ENCODE data around the gene EMSY.
"Not testable (repeated sequence)": the region's sequence is repeated elsewhere in the genome, so short reads cannot be mapped to it uniquely, and the experiment has no call there.

Gene EMSY, protein sequence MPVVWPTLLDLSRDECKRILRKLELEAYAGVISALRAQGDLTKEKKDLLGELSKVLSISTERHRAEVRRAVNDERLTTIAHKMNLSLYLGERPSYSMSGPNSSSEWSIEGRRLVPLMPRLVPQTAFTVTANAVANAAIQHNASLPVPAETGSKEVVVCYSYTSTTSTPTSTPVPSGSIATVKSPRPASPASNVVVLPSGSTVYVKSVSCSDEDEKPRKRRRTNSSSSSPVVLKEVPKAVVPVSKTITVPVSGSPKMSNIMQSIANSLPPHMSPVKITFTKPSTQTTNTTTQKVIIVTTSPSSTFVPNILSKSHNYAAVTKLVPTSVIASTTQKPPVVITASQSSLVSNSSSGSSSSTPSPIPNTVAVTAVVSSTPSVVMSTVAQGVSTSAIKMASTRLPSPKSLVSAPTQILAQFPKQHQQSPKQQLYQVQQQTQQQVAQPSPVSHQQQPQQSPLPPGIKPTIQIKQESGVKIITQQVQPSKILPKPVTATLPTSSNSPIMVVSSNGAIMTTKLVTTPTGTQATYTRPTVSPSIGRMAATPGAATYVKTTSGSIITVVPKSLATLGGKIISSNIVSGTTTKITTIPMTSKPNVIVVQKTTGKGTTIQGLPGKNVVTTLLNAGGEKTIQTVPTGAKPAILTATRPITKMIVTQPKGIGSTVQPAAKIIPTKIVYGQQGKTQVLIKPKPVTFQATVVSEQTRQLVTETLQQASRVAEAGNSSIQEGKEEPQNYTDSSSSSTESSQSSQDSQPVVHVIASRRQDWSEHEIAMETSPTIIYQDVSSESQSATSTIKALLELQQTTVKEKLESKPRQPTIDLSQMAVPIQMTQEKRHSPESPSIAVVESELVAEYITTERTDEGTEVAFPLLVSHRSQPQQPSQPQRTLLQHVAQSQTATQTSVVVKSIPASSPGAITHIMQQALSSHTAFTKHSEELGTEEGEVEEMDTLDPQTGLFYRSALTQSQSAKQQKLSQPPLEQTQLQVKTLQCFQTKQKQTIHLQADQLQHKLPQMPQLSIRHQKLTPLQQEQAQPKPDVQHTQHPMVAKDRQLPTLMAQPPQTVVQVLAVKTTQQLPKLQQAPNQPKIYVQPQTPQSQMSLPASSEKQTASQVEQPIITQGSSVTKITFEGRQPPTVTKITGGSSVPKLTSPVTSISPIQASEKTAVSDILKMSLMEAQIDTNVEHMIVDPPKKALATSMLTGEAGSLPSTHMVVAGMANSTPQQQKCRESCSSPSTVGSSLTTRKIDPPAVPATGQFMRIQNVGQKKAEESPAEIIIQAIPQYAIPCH (N-terminal part only)

DNA sequence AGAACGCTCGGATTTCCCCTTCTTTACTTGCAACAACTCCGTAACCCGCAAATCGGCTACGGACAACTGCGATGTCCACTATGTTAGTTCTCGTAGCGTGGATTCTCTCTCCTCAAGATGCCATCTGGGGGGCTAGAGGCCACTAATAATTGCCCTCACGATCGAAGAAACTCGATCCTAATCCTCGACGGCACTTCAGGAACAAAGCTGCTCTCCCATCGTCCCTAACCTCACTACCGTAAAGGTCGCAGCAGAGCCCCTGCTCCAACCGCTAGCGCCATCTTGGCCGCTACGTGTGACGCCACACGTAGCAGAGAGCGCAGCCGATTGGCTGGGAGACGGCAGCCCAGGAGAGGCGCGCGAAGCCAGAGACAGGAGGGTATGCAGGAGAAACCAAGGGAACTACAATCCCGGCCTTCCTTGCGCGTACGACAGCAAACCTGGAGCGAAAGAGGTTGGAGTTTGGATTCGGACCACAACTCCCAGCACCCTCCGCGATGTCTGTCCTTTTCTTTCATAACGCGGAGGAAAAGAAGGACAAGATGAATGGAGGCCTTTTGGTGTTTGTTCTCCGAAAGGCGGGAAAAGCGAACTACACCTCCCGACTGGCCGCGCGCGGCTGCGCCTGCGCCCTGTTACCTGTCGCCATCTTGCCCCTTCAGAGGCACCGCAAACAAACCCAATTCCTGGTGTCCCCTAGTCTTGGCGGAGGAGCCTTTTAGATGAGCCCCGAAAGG is at the start of gene EMSY:
Gene EMSY, plus strand, starts transcription at position 635 of the 737 bp plus-strand sequence. CDS start 1,921 bp downstream, outside the sequence.
- peak; percentile 99 for DNase-seq

GRCh38 chr11:76395296-76395695 is 49.5 kb upstream of the EMSY start:
- DNase-seq, result no peak

- DNase-seq, result no peak
Measured at GRCh38 chr11:76397383-76397782, 47.4 kb upstream of the EMSY start.

- DNase-seq, result no peak
Measured at GRCh38 chr11:76400967-76401366, 43.9 kb upstream of the EMSY start.

DNA sequence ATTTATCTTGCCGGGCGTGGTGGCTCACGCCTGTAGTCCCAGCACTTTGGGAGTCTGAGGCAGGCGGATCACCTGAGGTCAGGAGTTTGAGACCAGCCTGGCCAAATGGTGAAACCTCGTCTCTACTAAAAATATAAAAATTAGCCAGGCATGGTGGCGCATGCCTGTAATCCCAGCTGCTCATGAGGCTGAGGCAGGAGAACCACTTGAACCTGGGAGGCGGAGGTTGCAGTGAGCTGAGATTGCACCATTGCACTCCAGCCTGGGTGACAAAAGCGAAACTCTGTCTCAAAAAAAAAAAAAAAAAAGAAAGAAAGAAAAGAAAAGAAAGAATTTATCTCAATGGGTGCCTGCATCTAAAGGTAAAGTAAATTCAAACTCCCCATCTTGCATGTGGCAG is 43.3 kb upstream of the EMSY start:
- DNase-seq, result not testable (repeated sequence)

GRCh38 chr11:76406359-76406758 is 38.5 kb upstream of the EMSY start:
- no peak for DNase-seq

- DNase-seq, result no peak
Measured at GRCh38 chr11:76408171-76408965, 36.5 kb upstream of the EMSY start.

DNA sequence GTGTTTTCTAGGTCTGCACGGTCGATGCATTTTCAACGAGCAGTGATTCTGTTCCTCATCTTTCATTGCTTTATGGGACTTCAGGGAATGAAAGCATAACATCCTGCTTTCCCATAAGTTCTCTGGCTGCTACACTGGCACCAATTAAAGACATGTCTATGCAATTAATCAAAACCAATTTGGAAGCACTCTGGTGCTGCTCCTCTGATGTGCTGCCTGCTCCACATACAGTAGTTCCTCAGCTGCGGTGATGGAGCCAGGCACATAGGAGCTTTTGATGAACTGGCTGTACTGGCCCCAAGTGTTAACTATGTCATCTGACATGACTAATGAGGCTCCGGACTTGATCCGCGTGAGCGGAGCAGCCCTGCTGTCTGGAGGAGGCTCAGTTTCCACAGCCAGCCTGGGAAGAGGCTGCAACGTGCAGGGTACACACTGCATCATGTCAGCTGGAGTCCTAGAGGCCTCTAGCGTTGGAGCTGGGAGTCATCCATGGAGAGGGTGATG is 33.9 kb upstream of the EMSY start:
- peak; percentile 73 for DNase-seq

DNA sequence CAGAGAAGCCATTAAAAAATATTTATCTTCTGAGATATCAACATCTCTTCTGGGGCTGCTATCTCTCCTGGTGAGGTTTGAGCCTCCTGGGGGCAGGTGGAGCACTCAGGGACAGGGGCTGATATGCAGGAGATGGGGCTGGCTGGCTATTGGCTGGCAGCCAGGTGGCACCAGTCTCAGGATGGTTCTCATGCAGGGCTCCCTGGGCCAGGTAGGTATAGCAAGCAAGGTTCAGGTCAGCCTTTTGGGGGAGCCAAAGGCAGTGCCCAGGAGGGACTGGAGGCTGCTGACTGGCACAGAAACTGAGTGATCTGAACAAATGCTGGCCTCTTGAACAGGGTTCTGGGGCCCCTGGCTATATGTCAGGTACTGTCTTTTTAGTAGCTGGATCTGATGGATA is 29.7 kb upstream of the EMSY start:
- DNase-seq, result no peak

GRCh38 chr11:76419896-76420295 is 24.9 kb upstream of the EMSY start:
- no peak for DNase-seq

DNA sequence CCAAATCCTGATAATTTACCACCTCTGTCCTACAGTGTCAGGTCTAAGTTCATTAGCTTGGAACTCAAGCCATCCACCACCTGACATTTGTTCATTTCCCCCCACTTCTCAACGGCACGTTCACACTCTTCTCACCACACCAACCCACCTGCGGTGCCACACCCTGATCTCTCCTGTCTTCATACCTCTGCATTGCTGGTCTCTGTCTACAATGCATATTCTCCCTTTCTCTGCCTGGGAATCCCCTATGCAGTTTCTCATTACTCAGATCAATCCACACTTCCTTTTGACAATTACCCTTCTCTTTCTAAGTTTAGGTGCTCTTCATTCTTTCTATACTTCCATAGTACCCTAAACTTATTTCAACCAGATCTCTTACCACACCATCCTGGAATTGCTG is 20.4 kb upstream of the EMSY start:
- DNase-seq, result no peak

DNA sequence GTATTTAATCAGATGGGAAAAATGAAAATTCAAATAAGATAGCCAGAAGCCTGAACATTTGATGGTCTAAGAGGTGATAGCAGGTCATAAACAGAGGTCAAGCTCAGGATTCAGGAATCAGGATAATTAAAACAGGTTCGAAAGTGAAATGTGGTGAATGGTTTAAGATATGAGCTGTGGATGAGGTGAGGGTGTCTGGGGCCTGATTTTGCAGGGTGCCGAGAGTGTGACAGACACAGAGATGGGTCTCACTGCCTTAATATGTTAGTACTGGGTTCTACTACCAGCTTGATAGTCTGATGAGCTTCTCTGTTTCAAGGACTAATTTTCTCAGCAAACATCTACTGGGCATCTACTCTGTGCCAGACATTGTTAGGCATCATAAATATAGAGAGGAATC is 19.9 kb upstream of the EMSY start:
- DNase-seq, result no peak

DNA sequence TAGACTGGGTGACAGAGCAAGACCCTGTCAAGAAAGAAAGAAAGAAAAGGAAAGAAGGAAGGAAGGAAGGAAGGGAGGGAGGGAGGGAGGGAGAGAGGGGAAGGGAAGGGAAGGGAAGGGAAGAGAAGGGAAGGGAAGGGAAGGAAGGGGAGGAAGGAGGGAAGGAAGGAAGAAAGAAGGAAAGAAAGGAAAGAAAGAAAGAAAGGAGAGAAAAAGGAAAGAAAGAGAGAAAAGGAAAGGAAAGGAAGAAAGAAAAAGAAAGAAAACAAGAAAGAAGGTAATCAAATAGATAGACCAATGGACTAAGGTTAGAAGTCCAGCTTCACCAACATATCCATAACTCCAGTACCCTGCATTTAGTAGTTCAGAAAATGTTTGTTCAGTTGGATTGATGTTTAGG is 18.2 kb upstream of the EMSY start:
- no peak for DNase-seq

DNA sequence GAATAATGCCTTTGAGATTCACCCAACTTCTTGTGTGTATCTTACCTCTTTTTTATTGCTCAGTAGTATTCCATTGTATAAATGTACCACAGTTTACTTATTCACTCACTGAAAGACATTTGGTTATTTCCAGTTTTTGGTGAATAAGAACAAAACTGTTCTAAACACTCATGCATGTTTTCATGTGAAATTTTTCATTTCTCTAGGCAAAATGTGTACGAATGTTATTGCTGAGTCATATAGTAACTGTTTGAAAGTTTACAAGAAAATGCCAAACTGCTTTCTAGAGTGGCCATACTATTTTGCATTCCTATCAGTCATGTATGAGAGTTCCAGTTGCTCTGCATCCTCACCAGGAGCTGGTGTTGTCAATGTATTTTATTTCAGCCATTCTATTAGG is 8.8 kb upstream of the EMSY start:
- DNase-seq, result no peak

DNA sequence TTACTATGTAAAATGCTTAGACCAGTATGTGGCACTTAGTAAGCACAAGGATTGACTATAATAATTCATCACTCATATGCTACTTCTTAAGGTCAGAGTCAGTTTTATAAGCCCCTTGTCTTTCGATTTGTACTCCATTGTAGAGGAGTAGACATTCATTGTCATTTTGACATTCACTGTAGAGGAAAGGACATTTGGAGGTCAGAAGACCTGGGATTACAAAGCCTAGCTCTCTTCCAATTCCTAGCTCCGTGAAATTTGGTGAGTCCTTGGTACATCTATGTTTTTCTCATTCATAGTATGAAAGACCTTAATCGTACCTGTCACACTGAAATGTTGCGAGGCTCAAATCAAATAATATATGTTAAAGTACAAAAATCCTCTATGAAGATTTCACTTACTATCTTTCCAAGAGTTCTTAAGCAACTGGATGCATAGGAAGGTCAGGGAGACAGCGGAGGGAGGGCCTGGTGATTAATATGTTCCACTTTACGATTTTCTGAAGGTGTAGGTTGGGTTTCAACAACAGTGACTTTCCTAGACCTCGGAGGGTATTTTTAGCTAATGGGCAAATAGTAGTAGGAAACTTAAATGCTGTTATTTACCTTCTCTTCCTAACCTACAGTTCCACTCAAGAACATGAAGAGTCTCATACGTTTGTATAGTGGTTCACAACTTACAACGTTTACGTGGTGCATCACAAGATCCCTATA is 1.4 kb upstream of the EMSY start:
- no peak for DNase-seq

DNA sequence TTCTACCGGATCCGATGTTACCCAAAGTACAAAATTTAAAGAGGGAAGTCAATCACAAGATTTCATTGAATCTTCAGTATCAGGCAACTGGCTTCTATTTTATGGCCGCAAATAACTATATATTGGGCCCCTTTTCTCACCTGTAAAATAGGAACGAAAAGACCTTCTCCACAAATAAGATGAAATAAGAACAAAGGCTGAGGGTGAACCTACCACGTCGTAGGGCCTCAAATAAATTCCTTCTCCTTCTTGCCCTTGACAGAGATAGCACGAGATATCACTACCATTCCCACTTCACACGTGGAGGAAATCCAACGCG is 794 bp upstream of the EMSY start:
- no peak for DNase-seq

GRCh38 chr11:76445121-76446084 is 585 bp downstream of the EMSY start:
- DNase-seq, result peak; percentile 89

GRCh38 chr11:76448506-76448905 is 3.7 kb downstream of the EMSY start:
- no peak for DNase-seq

- DNase-seq, result no peak
Measured at GRCh38 chr11:76453248-76453647, 8.4 kb downstream of the EMSY start.

DNA sequence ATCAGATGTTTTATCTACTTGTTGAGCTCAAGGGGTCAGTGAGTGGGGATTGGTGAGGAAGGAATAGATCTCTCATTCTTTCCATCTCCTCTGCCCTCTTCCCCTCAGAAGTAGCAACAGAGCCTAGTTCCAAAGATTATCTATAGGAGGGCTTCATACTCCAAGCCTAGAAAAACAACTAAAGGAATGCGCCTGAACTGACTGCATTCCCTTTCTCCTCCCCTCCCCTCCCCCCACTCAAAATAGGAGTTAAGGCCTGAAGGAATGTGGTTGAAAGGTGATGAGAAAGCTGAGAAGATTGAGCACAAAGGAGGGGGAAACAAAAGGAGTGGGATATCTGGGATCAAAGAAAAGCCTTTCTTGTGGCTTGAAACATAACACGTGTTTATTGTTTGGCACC is 10.5 kb downstream of the EMSY start:
- DNase-seq, result no peak
